Chondrocyte (in vitro differentiated cells): Measurements from ENCODE around the gene TANC1. TPM values are rescaled to one million over a fixed set of nuclear protein-coding genes. Genes with fewer than 3 reads are reported as not detected.

Source experiments
- DNase-seq: peaks from one replicate; pipeline ENCODE4 v3.0.0; 2021; ENCODE audit warnings: mixed read lengths, low spot score
- H3K27ac Mint-ChIP-seq: one replicate; pipeline ENCODE4 v1.8.0; 2021; ENCODE audit warnings: mild to moderate bottlenecking, moderate library complexity, mixed read lengths; ENCODE audit not compliant: unreplicated experiment
- H3K27me3 Mint-ChIP-seq: 2 replicates; pipeline ENCODE4 v1.8.0; 2021; ENCODE audit warnings: low read depth, mixed read lengths
- H3K36me3 Mint-ChIP-seq: 2 replicates; pipeline ENCODE4 v1.8.0; 2021; ENCODE audit warnings: low read depth, mixed read lengths
- H3K4me1 Mint-ChIP-seq: 2 replicates; pipeline ENCODE4 v1.8.0; 2021; ENCODE audit warnings: low read depth, mild to moderate bottlenecking, mixed read lengths
- H3K4me3 Mint-ChIP-seq: one replicate; pipeline ENCODE4 v1.8.0; 2021; ENCODE audit warnings: mild to moderate bottlenecking, moderate library complexity, mixed read lengths; ENCODE audit not compliant: unreplicated experiment
- H3K9me3 Mint-ChIP-seq: 2 replicates; pipeline ENCODE4 v1.8.0; 2021; ENCODE audit warnings: low read depth, mixed read lengths
- total RNA-seq: library from RNA; stranded (reverse); gene quantifications from 3 replicates; pipeline ENCODE4 v1.2.1, GENCODE V29; 2021
- TF ChIP-seq, protein P1 (sequence below): fragments of 200-600 bp; sonication (generic); IDR thresholded peaks from 2 replicates; pipeline ENCODE4 v1.5.0; 2021; ENCODE audit warnings: antibody characterized with exemption, mild to moderate bottlenecking, moderate library complexity

Gene TANC1
- total RNA-seq, 1 donor from 2014 or later = 29.5 TPM

DNA sequence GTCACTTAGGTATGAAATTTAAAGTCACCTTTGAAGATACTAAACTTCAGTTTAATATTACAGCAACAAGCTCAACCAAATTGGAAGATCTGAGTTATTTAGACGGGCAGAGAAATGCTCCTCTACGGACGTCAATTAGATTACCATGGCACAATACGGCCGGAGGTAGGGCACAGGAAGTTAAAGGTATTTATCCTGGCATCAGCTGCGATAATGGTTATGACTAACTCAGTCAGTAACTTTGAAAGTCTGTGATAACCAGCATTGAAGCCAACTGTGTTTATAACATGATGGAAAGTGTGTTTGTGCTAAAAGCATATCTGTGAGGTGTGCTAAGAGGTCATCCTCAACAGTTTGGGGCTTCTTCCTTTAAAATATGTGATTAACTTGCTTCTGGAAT, 200.7 kb downstream of the TANC1 start:
- Mint-ChIP-seq H3K27ac (peak overlapping the region; percentile 41), H3K4me1 (peaks cover 8% of the 10 kb centered on the region), H3K4me3 (no peak overlapping the region), H3K9me3 (no peaks in the 10 kb centered on the region), H3K27me3 (no peaks in the 10 kb centered on the region), H3K36me3 (peaks cover 23% of the 10 kb centered on the region)
- TF ChIP-seq, protein P1, sequence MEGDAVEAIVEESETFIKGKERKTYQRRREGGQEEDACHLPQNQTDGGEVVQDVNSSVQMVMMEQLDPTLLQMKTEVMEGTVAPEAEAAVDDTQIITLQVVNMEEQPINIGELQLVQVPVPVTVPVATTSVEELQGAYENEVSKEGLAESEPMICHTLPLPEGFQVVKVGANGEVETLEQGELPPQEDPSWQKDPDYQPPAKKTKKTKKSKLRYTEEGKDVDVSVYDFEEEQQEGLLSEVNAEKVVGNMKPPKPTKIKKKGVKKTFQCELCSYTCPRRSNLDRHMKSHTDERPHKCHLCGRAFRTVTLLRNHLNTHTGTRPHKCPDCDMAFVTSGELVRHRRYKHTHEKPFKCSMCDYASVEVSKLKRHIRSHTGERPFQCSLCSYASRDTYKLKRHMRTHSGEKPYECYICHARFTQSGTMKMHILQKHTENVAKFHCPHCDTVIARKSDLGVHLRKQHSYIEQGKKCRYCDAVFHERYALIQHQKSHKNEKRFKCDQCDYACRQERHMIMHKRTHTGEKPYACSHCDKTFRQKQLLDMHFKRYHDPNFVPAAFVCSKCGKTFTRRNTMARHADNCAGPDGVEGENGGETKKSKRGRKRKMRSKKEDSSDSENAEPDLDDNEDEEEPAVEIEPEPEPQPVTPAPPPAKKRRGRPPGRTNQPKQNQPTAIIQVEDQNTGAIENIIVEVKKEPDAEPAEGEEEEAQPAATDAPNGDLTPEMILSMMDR = no peak
- no peak for DNase-seq

DNA sequence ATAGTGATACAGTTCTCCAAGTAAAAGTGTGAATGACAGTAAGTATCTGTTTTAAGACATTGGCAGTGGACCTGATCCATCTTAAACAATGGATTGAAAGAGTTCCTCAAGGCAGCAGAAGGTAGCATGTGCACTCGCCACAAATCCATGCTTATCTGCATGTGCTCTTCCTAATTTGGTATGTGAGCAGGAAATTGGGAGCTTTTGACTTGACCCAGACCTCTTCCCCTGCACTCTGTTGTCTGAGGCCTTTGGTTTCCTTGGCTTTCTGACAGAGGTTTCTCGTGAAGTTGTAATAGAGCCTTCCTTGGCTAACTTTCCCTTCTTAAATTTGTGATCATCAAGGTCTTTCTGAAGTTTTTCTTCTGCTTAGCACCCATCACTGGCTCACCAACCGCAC, 204.0 kb downstream of the TANC1 start:
- peaks cover 13% of the 10 kb centered on the region for H3K4me1 Mint-ChIP-seq
- peaks cover 26% of the 10 kb centered on the region for H3K36me3 Mint-ChIP-seq
- DNase-seq = no peak
- no peaks in the 10 kb centered on the region for H3K9me3 Mint-ChIP-seq
- H3K4me3 Mint-ChIP-seq = no peak overlapping the region
- TF ChIP-seq, protein P1 = no peak
- no peaks in the 10 kb centered on the region for H3K27me3 Mint-ChIP-seq
- H3K27ac Mint-ChIP-seq = no peak overlapping the region

DNA sequence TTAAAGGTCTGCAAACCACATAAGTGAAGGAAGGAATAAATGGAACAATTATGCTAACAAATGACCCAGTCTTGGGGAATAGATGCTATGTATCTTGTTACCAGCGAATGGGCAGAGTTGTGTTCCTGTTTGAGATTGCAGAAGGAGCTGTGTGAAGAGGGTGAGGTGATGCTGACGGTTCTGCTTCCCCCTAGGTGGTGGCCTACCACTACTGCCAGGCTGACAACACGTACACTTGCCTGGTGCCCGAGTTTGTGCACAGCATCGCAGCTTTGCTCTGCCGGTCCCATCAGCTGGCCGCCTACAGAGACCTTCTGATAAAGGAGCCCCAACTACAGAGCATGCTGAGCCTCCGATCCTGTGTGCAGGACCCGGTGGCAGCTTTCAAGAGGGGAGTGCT, 206.3 kb downstream of the TANC1 start:
- Mint-ChIP-seq H3K4me1 (peaks cover 5% of the 10 kb centered on the region), H3K36me3 (peaks cover 36% of the 10 kb centered on the region)

DNA sequence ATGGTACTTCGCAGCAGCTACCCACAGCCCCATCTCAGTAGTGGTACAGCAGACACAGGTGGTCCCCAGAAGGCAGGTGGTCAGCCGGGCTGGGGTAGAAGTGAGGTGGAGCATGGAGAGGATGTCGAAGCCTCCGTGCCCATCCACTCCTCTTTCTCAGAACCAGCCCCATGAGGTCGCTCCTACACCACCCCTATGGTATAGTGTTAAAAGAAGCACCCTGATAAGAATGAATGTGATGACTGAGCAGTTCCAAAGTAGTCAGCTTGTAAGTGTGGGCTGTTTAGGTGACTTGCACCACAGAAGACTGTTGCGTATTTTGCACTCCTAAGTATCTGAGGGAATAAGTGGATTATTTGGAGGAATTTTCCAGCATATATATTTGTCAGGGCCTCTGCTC, 206.7 kb downstream of the TANC1 start:
- Mint-ChIP-seq H3K9me3 (no peaks in the 10 kb centered on the region), H3K4me3 (no peak overlapping the region), H3K27ac (no peak overlapping the region), H3K4me1 (peaks cover 5% of the 10 kb centered on the region), H3K27me3 (no peaks in the 10 kb centered on the region), H3K36me3 (peaks cover 34% of the 10 kb centered on the region)
- no peak for DNase-seq
- TF ChIP-seq, protein P1 = no peak

More for the DNA sequence above, 206.3 kb downstream of the TANC1 start:
- TF ChIP-seq, protein P1 = no peak
- Mint-ChIP-seq H3K27ac (no peak overlapping the region), H3K4me3 (no peak overlapping the region), H3K9me3 (no peaks in the 10 kb centered on the region), H3K27me3 (no peaks in the 10 kb centered on the region)
- no peak for DNase-seq

DNA sequence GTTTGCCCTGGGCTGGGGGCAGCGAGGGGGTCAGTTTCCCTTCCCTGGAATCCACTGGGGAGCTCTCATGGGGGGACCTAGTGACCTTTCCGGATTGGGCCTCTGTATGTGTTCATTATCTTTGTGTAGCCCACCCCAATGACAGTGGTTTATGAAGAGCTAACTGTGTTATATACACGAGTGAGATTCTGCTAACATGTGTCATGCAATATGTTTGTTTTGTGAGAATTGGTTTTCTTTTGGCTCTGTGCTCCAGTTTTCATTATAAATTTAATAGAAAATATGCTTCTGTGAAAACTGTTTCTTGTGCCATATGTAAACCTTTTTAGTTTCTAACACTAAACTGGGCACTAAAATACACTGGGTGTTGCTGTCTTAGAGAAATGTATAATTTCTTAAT, 207.5 kb downstream of the TANC1 start:
- Mint-ChIP-seq H3K27ac (no peak overlapping the region), H3K9me3 (no peaks in the 10 kb centered on the region), H3K27me3 (no peaks in the 10 kb centered on the region), H3K36me3 (peaks cover 36% of the 10 kb centered on the region), H3K4me1 (peaks cover 5% of the 10 kb centered on the region), H3K4me3 (no peak overlapping the region)
- DNase-seq = no peak
- TF ChIP-seq, protein P1 = no peak
